ENCODE results near the gene ARMC2. TPM values are rescaled to one million over a fixed set of nuclear protein-coding genes. Genes with fewer than 3 reads are reported as not detected.
A peak's percentile ranks its signal among the peaks of the same experiment; 100 is the strongest.
"Not testable (repeated sequence)": the region's sequence is repeated elsewhere in the genome, so short reads cannot be mapped to it uniquely, and the experiment has no call there.

Gene ARMC2
- total and polyA plus RNA-seq, 5 donors = 3.7 to 16.2 (median 12.7) TPM

DNA sequence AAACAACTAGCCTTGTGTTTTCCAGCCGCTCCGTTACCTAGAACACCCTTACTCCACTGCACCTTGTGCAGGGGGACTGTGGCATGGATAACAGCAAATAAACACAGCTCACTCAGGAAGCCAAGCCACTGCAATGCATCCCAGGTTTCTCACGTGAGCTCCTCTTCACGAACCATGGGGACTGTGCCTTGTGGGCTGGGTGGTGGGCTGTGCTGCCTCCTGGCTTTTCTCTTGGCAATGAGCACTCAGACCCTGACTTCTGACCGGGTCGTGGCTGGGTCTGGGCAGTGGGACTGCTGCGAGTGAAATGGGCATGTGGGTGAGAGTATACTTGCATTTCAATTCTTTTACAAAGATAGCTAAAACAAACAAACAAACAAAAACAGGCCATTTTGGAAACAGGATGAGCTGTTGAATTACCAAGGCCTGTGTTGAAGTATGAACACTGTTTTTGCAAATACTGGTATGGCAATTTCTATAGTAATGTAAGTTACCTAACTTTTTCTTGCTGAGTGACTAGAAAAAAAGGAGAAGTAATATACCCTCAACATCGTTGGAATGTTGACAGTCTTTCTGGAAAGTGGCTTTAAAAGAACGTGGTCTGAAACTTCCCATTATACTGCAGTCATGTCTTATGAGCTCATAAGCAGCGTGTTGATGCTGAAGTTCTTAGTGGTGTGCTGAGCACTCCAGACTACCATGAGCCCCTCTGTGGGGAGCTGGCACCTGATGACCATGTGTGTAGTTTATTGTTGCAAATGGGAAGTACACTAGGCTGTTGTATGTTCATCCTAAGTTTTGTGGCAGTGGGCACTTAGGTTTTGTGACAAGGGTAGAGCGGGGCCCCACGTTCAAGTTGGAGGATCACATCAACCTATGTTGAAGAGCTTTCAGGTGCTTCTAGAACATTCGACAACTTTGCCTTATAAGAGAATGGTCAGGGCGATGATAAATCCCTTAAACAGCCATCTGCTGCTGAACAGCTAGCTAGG, 120.4 kb downstream of the ARMC2 start:
- Histone ChIP-seq H3K9me3 (ENCODE audit: control insufficient read depth, low read length) (no peaks in the 10 kb centered on the region), H3K4me1 (ENCODE audit: control insufficient read depth, insufficient read depth, low read length) (peaks cover 6% of the 10 kb centered on the region), H3K27ac (ENCODE audit: low read length) (peak overlapping the region; percentile 91), H3K4me3 (ENCODE audit: low read length) (no peak overlapping the region), H3K27me3 (ENCODE audit: control insufficient read depth, insufficient read depth) (no peaks in the 10 kb centered on the region)
- intact Hi-C loops (cut with DNase I) = no loop called here
- 78% methylated on average over 14 of the region's 14 CpGs for WGBS
- no peak for ATAC-seq
- peak in 1 of 3 donors; percentile 40 for DNase-seq

DNA sequence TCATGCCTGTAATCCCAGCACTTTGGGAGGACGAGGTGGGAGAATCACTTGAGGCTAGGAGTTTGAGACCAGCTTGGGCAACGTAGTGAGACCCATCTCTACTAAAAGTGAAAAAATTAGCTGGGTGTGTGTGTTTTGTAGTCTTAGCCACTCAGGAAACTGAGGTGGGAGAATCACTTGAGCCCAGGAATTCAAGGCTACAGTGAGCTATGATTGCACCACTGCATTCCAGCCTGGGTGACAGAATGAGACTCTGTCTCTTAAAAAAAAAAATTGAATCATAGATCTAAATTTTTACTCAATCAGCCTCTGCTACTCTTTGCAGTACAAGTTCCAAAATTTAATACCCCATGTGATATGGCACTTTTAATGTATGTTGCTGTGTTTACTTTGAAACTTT, 121.6 kb downstream of the ARMC2 start:
- no peaks in the 10 kb centered on the region for H3K9me3 ChIP-seq (ENCODE audit: control insufficient read depth, low read length)
- no peak for DNase-seq
- WGBS = 77% methylated on average over 2 of the region's 2 CpGs
- H3K4me1 ChIP-seq (ENCODE audit: control insufficient read depth, insufficient read depth, low read length) = peaks cover 6% of the 10 kb centered on the region
- no peak overlapping the region for H3K4me3 ChIP-seq (ENCODE audit: low read length)
- H3K27ac ChIP-seq (ENCODE audit: low read length) = no peak overlapping the region
- H3K27me3 ChIP-seq (ENCODE audit: control insufficient read depth, insufficient read depth) = no peaks in the 10 kb centered on the region
- intact Hi-C loops (cut with DNase I) = no loop called here
- no peak for ATAC-seq

GRCh38 chr6:108974201-108974600, 126.0 kb downstream of the ARMC2 start:
- 75% methylated on average over 1 of the region's 1 CpG for WGBS
- H3K9me3 ChIP-seq (ENCODE audit: control insufficient read depth, low read length) = no peaks in the 10 kb centered on the region
- ATAC-seq (peak; percentile 45 to 56), DNase-seq (no peak)
- no peak overlapping the region for H3K4me3 ChIP-seq (ENCODE audit: low read length)
- H3K27ac ChIP-seq (ENCODE audit: low read length) = peak overlapping the region; percentile 23
- H3K4me1 ChIP-seq (ENCODE audit: control insufficient read depth, insufficient read depth, low read length) = no peaks in the 10 kb centered on the region
- H3K27me3 ChIP-seq (ENCODE audit: control insufficient read depth, insufficient read depth) = no peaks in the 10 kb centered on the region
- intact Hi-C loops (cut with DNase I) = no loop called here

GRCh38 chr6:108978638-108979037, 130.4 kb downstream of the ARMC2 start:
- DNase-seq; intact Hi-C loops (cut with DNase I); ATAC-seq; H3K27me3 ChIP-seq (ENCODE audit: control insufficient read depth, insufficient read depth); H3K4me3 ChIP-seq (ENCODE audit: low read length); H3K4me1 ChIP-seq (ENCODE audit: control insufficient read depth, insufficient read depth, low read length); H3K27ac ChIP-seq (ENCODE audit: low read length); H3K9me3 ChIP-seq (ENCODE audit: control insufficient read depth, low read length): not testable (repeated sequence)
- WGBS = 100% methylated on average over 1 of the region's 1 CpG

GRCh38 chr6:108982154-108983113, 134.2 kb downstream of the ARMC2 start:
- WGBS = 85% methylated on average over 10 of the region's 10 CpGs
- intact Hi-C loops (cut with DNase I) = no loop called here
- no peak overlapping the region for H3K4me3 ChIP-seq (ENCODE audit: low read length)
- peak overlapping the region; percentile 70 for H3K27ac ChIP-seq (ENCODE audit: low read length)
- ATAC-seq (peak; percentile 36 to 59), DNase-seq (no peak)
- H3K9me3 ChIP-seq (ENCODE audit: control insufficient read depth, low read length) = no peaks in the 10 kb centered on the region
- H3K27me3 ChIP-seq (ENCODE audit: control insufficient read depth, insufficient read depth) = no peaks in the 10 kb centered on the region
- no peaks in the 10 kb centered on the region for H3K4me1 ChIP-seq (ENCODE audit: control insufficient read depth, insufficient read depth, low read length)

- Histone ChIP-seq H3K9me3 (ENCODE audit: control insufficient read depth, low read length) (no peaks in the 10 kb centered on the region), H3K4me1 (ENCODE audit: control insufficient read depth, insufficient read depth, low read length) (no peaks in the 10 kb centered on the region), H3K27me3 (ENCODE audit: control insufficient read depth, insufficient read depth) (no peaks in the 10 kb centered on the region), H3K27ac (ENCODE audit: low read length) (no peak overlapping the region), H3K4me3 (ENCODE audit: low read length) (no peak overlapping the region)
- 69% methylated on average over 1 of the region's 1 CpG for WGBS
- no peak for DNase-seq
- intact Hi-C loops (cut with DNase I) = no loop called here
- ATAC-seq = no peak
These were observed 134.9 kb downstream of the ARMC2 start for GRCh38 chr6:108983151-108983550.

- DNase-seq (no peak), ATAC-seq (no peak)
- Histone ChIP-seq H3K4me3 (ENCODE audit: low read length) (no peak overlapping the region), H3K4me1 (ENCODE audit: control insufficient read depth, insufficient read depth, low read length) (no peaks in the 10 kb centered on the region), H3K9me3 (ENCODE audit: control insufficient read depth, low read length) (no peaks in the 10 kb centered on the region), H3K27me3 (ENCODE audit: control insufficient read depth, insufficient read depth) (no peaks in the 10 kb centered on the region), H3K27ac (ENCODE audit: low read length) (no peak overlapping the region)
- intact Hi-C loops (cut with DNase I) = no loop called here
These were observed 137.1 kb downstream of the ARMC2 start for GRCh38 chr6:108985301-108985700.

- intact Hi-C loops (cut with DNase I) = no loop called here
- no peak for ATAC-seq
- Histone ChIP-seq H3K9me3 (ENCODE audit: control insufficient read depth, low read length) (no peaks in the 10 kb centered on the region), H3K27me3 (ENCODE audit: control insufficient read depth, insufficient read depth) (no peaks in the 10 kb centered on the region), H3K4me3 (ENCODE audit: low read length) (no peak overlapping the region), H3K4me1 (ENCODE audit: control insufficient read depth, insufficient read depth, low read length) (no peaks in the 10 kb centered on the region), H3K27ac (ENCODE audit: low read length) (no peak overlapping the region)
- DNase-seq = no peak
These were observed 138.9 kb downstream of the ARMC2 start for GRCh38 chr6:108987156-108987555.

DNA sequence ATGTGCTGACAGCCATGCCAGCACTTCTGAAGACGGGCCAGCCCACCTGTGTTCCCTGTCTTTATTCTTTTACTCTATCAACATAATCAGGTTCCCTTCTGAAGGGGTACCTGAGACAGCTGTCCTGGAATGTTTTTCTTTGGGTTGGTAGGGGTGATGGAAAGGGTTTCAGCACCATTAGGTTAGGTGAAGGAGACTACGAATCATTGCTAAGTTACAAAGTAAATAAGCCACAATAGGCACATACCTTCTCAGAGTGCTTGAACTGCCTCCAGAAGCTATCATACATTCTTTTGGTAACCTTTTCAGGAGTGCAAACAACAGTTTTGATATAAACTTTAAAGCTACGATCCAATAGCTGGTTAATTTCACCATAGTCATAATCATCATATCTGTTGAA, 140.1 kb downstream of the ARMC2 start:
- ATAC-seq = peak; percentile 51 to 68
- DNase-seq = no peak
- Histone ChIP-seq H3K27me3 (ENCODE audit: control insufficient read depth, insufficient read depth) (no peaks in the 10 kb centered on the region), H3K4me3 (ENCODE audit: low read length) (no peak overlapping the region), H3K9me3 (ENCODE audit: control insufficient read depth, low read length) (no peaks in the 10 kb centered on the region), H3K27ac (ENCODE audit: low read length) (peak overlapping the region; percentile 64), H3K4me1 (ENCODE audit: control insufficient read depth, insufficient read depth, low read length) (no peaks in the 10 kb centered on the region)
- intact Hi-C loops (cut with DNase I) = no loop called here
- WGBS = 72% methylated on average over 3 of the region's 3 CpGs

DNA sequence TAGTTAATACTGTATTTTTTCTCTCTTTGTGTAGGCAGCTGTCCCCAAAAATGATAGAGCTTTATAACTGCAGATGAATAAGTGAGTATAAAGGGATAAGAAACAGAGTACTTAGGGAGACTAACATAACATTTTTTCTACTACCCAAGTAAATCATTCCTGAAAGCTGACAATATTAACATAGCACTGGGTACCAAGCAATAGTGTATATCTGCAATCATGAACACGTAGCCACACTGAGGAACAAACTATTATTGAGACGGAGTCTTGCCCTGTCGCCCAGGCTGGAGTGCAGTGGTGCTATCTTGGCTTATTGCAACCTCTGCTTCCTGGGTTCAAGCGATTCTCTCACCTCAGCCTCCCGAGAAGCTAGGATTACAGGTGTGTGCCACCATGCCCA, 140.5 kb downstream of the ARMC2 start:
- intact Hi-C loops (cut with DNase I) = no loop called here
- peak overlapping the region; percentile 45 for H3K27ac ChIP-seq (ENCODE audit: low read length)
- no peak for ATAC-seq
- 85% methylated on average over 5 of the region's 5 CpGs for WGBS
- no peak for DNase-seq
- no peak overlapping the region for H3K4me3 ChIP-seq (ENCODE audit: low read length)
- no peaks in the 10 kb centered on the region for H3K9me3 ChIP-seq (ENCODE audit: control insufficient read depth, low read length)
- no peaks in the 10 kb centered on the region for H3K27me3 ChIP-seq (ENCODE audit: control insufficient read depth, insufficient read depth)
- no peaks in the 10 kb centered on the region for H3K4me1 ChIP-seq (ENCODE audit: control insufficient read depth, insufficient read depth, low read length)

DNA sequence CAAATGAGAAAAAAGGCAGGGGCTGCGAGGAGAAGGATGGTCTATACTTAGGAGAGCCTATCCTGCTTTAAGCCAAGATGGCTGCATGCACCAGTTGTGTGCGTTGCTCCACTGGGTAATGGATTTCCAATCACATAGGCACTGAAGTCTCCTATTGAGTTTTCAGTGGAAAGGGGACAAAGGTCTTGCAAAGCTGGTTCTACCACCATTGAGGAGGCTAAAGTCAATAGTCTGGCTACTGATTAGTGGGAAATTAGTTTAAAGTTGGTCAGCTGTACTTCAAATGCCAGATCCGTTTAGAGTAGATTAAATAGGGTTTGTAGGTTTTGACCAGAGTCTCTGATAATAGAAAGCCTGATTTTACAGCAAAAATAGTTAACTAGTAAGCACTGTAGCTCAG, 141.5 kb downstream of the ARMC2 start:
- Histone ChIP-seq H3K4me3 (ENCODE audit: low read length) (no peak overlapping the region), H3K4me1 (ENCODE audit: control insufficient read depth, insufficient read depth, low read length) (no peaks in the 10 kb centered on the region), H3K9me3 (ENCODE audit: control insufficient read depth, low read length) (no peaks in the 10 kb centered on the region), H3K27me3 (ENCODE audit: control insufficient read depth, insufficient read depth) (no peaks in the 10 kb centered on the region), H3K27ac (ENCODE audit: low read length) (no peak overlapping the region)
- intact Hi-C loops (cut with DNase I) = no loop called here
- 97% methylated on average over 3 of the region's 3 CpGs for WGBS
- DNase-seq = no peak
- ATAC-seq = no peak
